ENCODE results near the gene SMIM45.

The SMIM45 gene

GRCh38 chr22:41923595-41924276 lies 28.2 kb upstream of the SMIM45 start:
- Mint-ChIP-seq H3K27me3 (no peaks in the 10 kb centered on the region), H3K4me3 (no peak overlapping the region), H3K36me3 (no peaks in the 10 kb centered on the region), H3K27ac (no peak overlapping the region), H3K9me3 (ENCODE audit: low read depth) (no peaks in the 10 kb centered on the region), H3K4me1 (ENCODE audit: low read depth) (peaks cover 23% of the 10 kb centered on the region)

- peak overlapping the region; percentile 75 for H3K27ac Mint-ChIP-seq
- H3K36me3 Mint-ChIP-seq: no peaks in the 10 kb centered on the region
- no peaks in the 10 kb centered on the region for H3K9me3 Mint-ChIP-seq (ENCODE audit: low read depth)
- H3K4me3 Mint-ChIP-seq: peak overlapping the region; percentile 78
- no peaks in the 10 kb centered on the region for H3K27me3 Mint-ChIP-seq
- peaks cover 23% of the 10 kb centered on the region for H3K4me1 Mint-ChIP-seq (ENCODE audit: low read depth)
Observed at GRCh38 chr22:41925783-41926460, 26.0 kb upstream of the SMIM45 start.

GRCh38 chr22:41927813-41928212 lies 24.1 kb upstream of the SMIM45 start:
- Mint-ChIP-seq H3K9me3 (ENCODE audit: low read depth) (no peaks in the 10 kb centered on the region), H3K4me1 (ENCODE audit: low read depth) (peaks cover 23% of the 10 kb centered on the region), H3K27ac (peak overlapping the region; percentile 41), H3K27me3 (no peaks in the 10 kb centered on the region), H3K36me3 (no peaks in the 10 kb centered on the region), H3K4me3 (peak overlapping the region; percentile 53)

- Mint-ChIP-seq H3K27me3 (no peaks in the 10 kb centered on the region), H3K27ac (no peak overlapping the region), H3K36me3 (no peaks in the 10 kb centered on the region), H3K4me1 (ENCODE audit: low read depth) (peaks cover 23% of the 10 kb centered on the region), H3K4me3 (no peak overlapping the region), H3K9me3 (ENCODE audit: low read depth) (no peaks in the 10 kb centered on the region)
Observed at GRCh38 chr22:41928593-41929417, 23.1 kb upstream of the SMIM45 start.

- Mint-ChIP-seq H3K27ac (no peak overlapping the region), H3K27me3 (no peaks in the 10 kb centered on the region), H3K4me1 (ENCODE audit: low read depth) (peaks cover 23% of the 10 kb centered on the region), H3K36me3 (no peaks in the 10 kb centered on the region), H3K4me3 (no peak overlapping the region), H3K9me3 (ENCODE audit: low read depth) (no peaks in the 10 kb centered on the region)
Observed at GRCh38 chr22:41929418-41929810, 22.5 kb upstream of the SMIM45 start.

- no peak overlapping the region for H3K27ac Mint-ChIP-seq
- H3K4me1 Mint-ChIP-seq (ENCODE audit: low read depth): peaks cover 17% of the 10 kb centered on the region
- H3K9me3 Mint-ChIP-seq (ENCODE audit: low read depth): no peaks in the 10 kb centered on the region
- H3K4me3 Mint-ChIP-seq: no peak overlapping the region
- no peaks in the 10 kb centered on the region for H3K27me3 Mint-ChIP-seq
- H3K36me3 Mint-ChIP-seq: no peaks in the 10 kb centered on the region
Observed at GRCh38 chr22:41931701-41932269, 20.2 kb upstream of the SMIM45 start.

GRCh38 chr22:41932353-41932752 lies 19.6 kb upstream of the SMIM45 start:
- Mint-ChIP-seq H3K4me1 (ENCODE audit: low read depth) (peaks cover 16% of the 10 kb centered on the region), H3K36me3 (no peaks in the 10 kb centered on the region), H3K4me3 (no peak overlapping the region), H3K27me3 (no peaks in the 10 kb centered on the region), H3K27ac (no peak overlapping the region), H3K9me3 (ENCODE audit: low read depth) (no peaks in the 10 kb centered on the region)

GRCh38 chr22:41933411-41934177 lies 18.4 kb upstream of the SMIM45 start:
- H3K36me3 Mint-ChIP-seq: no peaks in the 10 kb centered on the region
- H3K9me3 Mint-ChIP-seq (ENCODE audit: low read depth): no peaks in the 10 kb centered on the region
- no peak overlapping the region for H3K27ac Mint-ChIP-seq
- no peak overlapping the region for H3K4me3 Mint-ChIP-seq
- H3K27me3 Mint-ChIP-seq: no peaks in the 10 kb centered on the region
- peaks cover 7% of the 10 kb centered on the region for H3K4me1 Mint-ChIP-seq (ENCODE audit: low read depth)

GRCh38 chr22:41934284-41935014 lies 17.5 kb upstream of the SMIM45 start:
- H3K36me3 Mint-ChIP-seq: no peaks in the 10 kb centered on the region
- no peak overlapping the region for H3K27ac Mint-ChIP-seq
- peaks cover 7% of the 10 kb centered on the region for H3K4me1 Mint-ChIP-seq (ENCODE audit: low read depth)
- no peaks in the 10 kb centered on the region for H3K9me3 Mint-ChIP-seq (ENCODE audit: low read depth)
- no peaks in the 10 kb centered on the region for H3K27me3 Mint-ChIP-seq
- no peak overlapping the region for H3K4me3 Mint-ChIP-seq

GRCh38 chr22:41935015-41935351 lies 17.0 kb upstream of the SMIM45 start:
- Mint-ChIP-seq H3K36me3 (no peaks in the 10 kb centered on the region), H3K4me3 (no peak overlapping the region), H3K4me1 (ENCODE audit: low read depth) (peaks cover 12% of the 10 kb centered on the region), H3K9me3 (ENCODE audit: low read depth) (no peaks in the 10 kb centered on the region), H3K27ac (no peak overlapping the region), H3K27me3 (no peaks in the 10 kb centered on the region)

GRCh38 chr22:41935509-41935908 lies 16.4 kb upstream of the SMIM45 start:
- peak overlapping the region; percentile 28 for H3K27ac Mint-ChIP-seq
- H3K4me1 Mint-ChIP-seq (ENCODE audit: low read depth): peaks cover 17% of the 10 kb centered on the region
- no peaks in the 10 kb centered on the region for H3K9me3 Mint-ChIP-seq (ENCODE audit: low read depth)
- no peak overlapping the region for H3K4me3 Mint-ChIP-seq
- H3K27me3 Mint-ChIP-seq: no peaks in the 10 kb centered on the region
- no peaks in the 10 kb centered on the region for H3K36me3 Mint-ChIP-seq

- H3K27ac Mint-ChIP-seq: no peak overlapping the region
- H3K36me3 Mint-ChIP-seq: peaks cover under 1% of the 10 kb centered on the region
- H3K9me3 Mint-ChIP-seq (ENCODE audit: low read depth): no peaks in the 10 kb centered on the region
- no peak overlapping the region for H3K4me3 Mint-ChIP-seq
- no peaks in the 10 kb centered on the region for H3K27me3 Mint-ChIP-seq
- H3K4me1 Mint-ChIP-seq (ENCODE audit: low read depth): peaks cover 31% of the 10 kb centered on the region
Observed at GRCh38 chr22:41936894-41937169, 15.1 kb upstream of the SMIM45 start.

- no peaks in the 10 kb centered on the region for H3K9me3 Mint-ChIP-seq (ENCODE audit: low read depth)
- peak overlapping the region; percentile 87 for H3K4me3 Mint-ChIP-seq
- H3K4me1 Mint-ChIP-seq (ENCODE audit: low read depth): peaks cover 36% of the 10 kb centered on the region
- peak overlapping the region; percentile 100 for H3K27ac Mint-ChIP-seq
- H3K27me3 Mint-ChIP-seq: no peaks in the 10 kb centered on the region
- H3K36me3 Mint-ChIP-seq: peaks cover 5% of the 10 kb centered on the region
Observed at GRCh38 chr22:41939981-41940831, 11.7 kb upstream of the SMIM45 start.
